Measurements from ENCODE around the gene SMIM1.

The SMIM1 gene

GRCh38 chr1:3777647-3778589, 5.4 kb downstream of the SMIM1 start:
- no peak for DNase-seq

GRCh38 chr1:3778590-3779264, 6.2 kb downstream of the SMIM1 start:
- no peak for DNase-seq

- no peak for DNase-seq
Observed at GRCh38 chr1:3779265-3779911, 6.8 kb downstream of the SMIM1 start.

- no peak for DNase-seq
Observed at GRCh38 chr1:3779912-3780416, 7.4 kb downstream of the SMIM1 start.

GRCh38 chr1:3780901-3781300, 8.4 kb downstream of the SMIM1 start:
- DNase-seq = no peak

GRCh38 chr1:3783651-3784474, 11.3 kb downstream of the SMIM1 start:
- DNase-seq = no peak

GRCh38 chr1:3785045-3785444, 12.5 kb downstream of the SMIM1 start:
- DNase-seq = no peak

GRCh38 chr1:3785456-3786157, 13.1 kb downstream of the SMIM1 start:
- peak; percentile 37 for DNase-seq

GRCh38 chr1:3786468-3787348, 14.2 kb downstream of the SMIM1 start:
- DNase-seq = no peak

GRCh38 chr1:3787349-3787715, 14.8 kb downstream of the SMIM1 start:
- peak; percentile 89 for DNase-seq

GRCh38 chr1:3787745-3788605, 15.4 kb downstream of the SMIM1 start:
- no peak for DNase-seq

- DNase-seq = no peak
Observed at GRCh38 chr1:3788756-3789420, 16.3 kb downstream of the SMIM1 start.

GRCh38 chr1:3789421-3790300, 17.1 kb downstream of the SMIM1 start:
- DNase-seq = no peak

GRCh38 chr1:3790500-3790923, 18.0 kb downstream of the SMIM1 start:
- no peak for DNase-seq

GRCh38 chr1:3790952-3791351, 18.4 kb downstream of the SMIM1 start:
- DNase-seq = no peak

GRCh38 chr1:3795453-3796214, 23.1 kb downstream of the SMIM1 start:
- peak; percentile 20 for DNase-seq
